Retinal pigment epithelial cell (primary cell): ENCODE measurements around the gene ADAM12.

ENCODE experiments used
- DNase-seq: peaks from one replicate; pipeline ENCODE4 v3.0.0-alpha.2; 2010; ENCODE audit warnings: low read depth
- H3K4me3 ChIP-seq: 2 replicates; pipeline ENCODE4 v1.5.1; 2011; ENCODE audit warnings: mild to moderate bottlenecking, low read length, control low read depth, moderate library complexity
- TF ChIP-seq, protein P1 (sequence below): conservative IDR thresholded peaks from 2 replicates; pipeline ENCODE4 v1.5.1; 2011; ENCODE audit warnings: low read depth, low read length, control low read depth, inconsistent platforms

The ADAM12 gene

DNA sequence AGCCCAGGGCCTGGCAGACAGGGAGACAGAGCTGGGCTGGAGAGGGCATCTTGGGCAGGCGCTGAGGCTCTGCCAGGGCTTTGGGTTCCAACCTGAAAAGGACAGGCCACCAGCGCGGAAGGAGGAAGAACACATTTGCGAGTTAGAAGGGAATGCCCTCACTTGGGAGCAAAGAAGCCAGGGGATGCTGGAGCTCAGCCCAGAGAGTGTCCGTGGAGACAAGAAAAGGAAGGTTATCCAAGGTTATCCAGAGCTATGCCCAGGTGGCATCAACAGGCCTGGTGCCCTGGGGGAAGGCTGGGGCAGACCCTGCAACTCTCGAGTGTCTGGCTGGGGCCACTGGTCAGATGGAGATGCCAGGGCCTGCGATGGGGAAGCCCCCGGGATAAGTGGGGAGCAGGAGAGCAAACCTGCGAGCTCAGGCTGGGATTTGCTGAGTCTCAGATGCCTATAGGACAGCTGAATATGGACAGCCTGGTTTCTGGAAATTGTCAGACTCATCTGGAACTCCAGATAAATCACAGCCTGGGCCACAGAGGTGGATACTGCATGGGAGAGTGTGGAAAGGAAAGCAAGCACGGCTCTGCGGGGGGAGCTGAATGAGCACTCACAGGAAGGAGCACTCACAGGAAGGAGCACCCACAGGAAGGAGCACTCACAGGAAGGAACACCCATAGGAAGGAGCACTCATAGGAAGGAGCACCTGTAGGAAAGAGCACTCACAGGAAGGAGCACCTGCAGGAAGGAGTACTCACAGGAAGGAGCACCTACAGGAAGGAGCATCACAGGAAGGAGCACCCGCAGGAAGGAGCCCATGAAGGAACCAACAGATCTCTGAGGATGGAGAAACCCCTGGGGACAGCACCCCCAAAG is 152.1 kb downstream of the ADAM12 start:
- no peak overlapping the region for H3K4me3 ChIP-seq
- TF ChIP-seq, protein P1, sequence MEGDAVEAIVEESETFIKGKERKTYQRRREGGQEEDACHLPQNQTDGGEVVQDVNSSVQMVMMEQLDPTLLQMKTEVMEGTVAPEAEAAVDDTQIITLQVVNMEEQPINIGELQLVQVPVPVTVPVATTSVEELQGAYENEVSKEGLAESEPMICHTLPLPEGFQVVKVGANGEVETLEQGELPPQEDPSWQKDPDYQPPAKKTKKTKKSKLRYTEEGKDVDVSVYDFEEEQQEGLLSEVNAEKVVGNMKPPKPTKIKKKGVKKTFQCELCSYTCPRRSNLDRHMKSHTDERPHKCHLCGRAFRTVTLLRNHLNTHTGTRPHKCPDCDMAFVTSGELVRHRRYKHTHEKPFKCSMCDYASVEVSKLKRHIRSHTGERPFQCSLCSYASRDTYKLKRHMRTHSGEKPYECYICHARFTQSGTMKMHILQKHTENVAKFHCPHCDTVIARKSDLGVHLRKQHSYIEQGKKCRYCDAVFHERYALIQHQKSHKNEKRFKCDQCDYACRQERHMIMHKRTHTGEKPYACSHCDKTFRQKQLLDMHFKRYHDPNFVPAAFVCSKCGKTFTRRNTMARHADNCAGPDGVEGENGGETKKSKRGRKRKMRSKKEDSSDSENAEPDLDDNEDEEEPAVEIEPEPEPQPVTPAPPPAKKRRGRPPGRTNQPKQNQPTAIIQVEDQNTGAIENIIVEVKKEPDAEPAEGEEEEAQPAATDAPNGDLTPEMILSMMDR, result no peak
- DNase-seq, result no peak

DNA sequence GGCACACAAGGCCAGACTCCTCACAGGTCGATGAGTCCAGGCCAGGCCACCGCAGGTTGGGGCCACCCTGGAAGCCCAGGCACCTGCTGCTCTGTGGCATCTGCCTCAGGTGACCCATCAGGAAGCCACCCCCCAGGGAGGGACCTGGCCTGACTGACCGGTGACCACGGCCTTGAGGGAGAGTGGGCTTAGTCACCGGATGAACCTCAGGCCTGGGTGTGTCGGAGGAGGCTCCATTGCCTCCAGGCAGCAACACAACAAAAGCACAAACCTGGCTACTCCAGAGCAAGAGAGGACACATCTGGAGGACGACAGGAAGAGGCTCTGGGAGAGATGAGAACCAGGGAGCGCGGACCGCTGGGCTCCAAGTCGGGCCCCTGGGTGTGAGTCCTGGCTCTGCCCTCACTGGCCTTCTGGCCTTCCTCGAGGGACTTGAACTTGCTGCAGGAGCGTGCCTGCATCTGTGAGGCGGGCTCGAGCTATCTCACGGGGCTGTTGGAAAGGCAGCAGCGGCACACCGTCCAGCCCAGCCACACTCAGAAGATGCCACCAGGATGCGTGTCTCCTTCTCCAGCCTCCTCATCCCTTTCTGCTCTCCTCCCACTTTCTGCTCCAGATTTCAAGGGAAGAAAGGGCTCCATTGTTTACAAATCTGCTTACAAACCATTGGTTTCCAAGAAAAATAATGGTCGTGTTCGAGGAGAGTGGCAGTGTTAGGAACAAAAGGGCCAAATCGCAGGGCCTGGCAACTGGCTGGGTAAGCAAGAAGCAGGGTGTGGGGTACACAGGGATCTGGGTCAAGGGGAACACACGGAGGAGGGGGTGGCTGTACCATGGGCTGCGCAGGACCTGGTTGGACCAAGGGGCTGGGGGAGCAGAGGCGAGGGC is 152.9 kb downstream of the ADAM12 start:
- TF ChIP-seq, protein P1, result no peak
- no peak overlapping the region for H3K4me3 ChIP-seq
- DNase-seq, result no peak

GRCh38 chr10:126234630-126235029 is 153.6 kb downstream of the ADAM12 start:
- TF ChIP-seq, protein P1, result no peak
- DNase-seq, result no peak
- no peak overlapping the region for H3K4me3 ChIP-seq

DNA sequence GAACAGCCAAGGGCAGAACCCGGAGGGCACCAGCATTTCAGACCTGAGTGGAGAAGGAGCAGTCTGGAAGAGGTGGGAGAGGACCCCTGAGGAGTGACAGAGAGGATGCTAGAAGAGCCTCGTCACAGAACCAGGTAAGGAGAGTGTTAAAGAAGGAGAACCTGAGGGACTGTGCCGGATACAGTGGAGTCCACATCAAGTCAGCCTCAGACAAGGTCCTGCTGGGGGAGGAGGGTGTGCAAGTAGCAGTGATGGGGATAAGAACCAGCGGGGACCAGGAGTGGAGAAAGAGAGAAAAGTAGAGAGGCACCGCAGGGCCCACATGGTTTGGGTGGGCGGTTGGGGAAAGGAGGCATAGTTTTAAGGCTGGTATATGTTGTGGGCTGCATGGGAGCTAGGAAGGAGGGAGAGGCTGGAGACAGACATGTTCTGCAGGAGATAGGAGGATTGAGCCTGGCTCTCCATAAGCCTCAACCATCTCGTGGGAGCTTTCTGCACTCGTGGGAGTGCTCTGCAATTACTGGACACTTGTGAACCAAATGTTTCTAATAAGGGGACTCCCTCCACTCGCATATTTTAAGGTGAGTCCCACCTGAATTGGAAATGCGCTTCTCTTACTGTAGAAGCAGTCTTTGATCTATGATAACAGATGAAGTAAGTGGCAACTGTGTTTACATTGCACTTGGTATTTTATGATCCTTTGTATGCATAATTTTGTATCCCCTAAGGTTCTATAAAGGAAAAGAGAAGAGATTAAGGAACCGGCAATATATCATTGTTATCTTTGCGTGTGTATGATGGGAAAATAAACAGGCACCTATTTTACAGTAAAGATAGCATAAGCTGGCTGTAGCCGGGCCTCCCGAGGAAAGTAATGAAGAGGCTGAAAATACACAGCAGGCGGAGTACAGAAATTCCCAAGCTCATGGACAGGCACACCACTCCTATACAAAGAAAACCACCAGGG is 154.8 kb downstream of the ADAM12 start:
- TF ChIP-seq, protein P1, result no peak
- DNase-seq, result no peak

GRCh38 chr10:126230587-126230986 is 157.7 kb downstream of the ADAM12 start:
- DNase-seq, result no peak
- no peak overlapping the region for H3K4me3 ChIP-seq
- TF ChIP-seq, protein P1, result no peak

More for the DNA sequence above, 154.8 kb downstream of the ADAM12 start:
- H3K4me3 ChIP-seq, result no peak overlapping the region

- no peak for DNase-seq
- TF ChIP-seq, protein P1, result no peak
- no peak overlapping the region for H3K4me3 ChIP-seq
These were observed 158.6 kb downstream of the ADAM12 start for GRCh38 chr10:126229686-126230085.
